ENCODE data around the gene FAM83E. TPM values are rescaled to one million over a fixed set of nuclear protein-coding genes. Genes with fewer than 3 reads are reported as not detected.

FAM83E gene
- total RNA-seq, 1 donor from 2014 or later, result 3.2 TPM

- Histone ChIP-seq H3K36me3 (peaks cover 0 to 31% of the 10 kb centered on the region in 2 donors), H3K27ac (peak overlapping the region; percentile 33), H3K9me3 (no peaks in the 10 kb centered on the region), H3K4me3 (no peak overlapping the region), H3K4me1 (peaks cover 46% of the 10 kb centered on the region), H3K27me3 (no peaks in the 10 kb centered on the region)
- no peak for DNase-seq (ENCODE audit: extremely low spot score in 2 of 2)
- TF ChIP-seq POLR2A (IDR thresholded peaks at IDR 0.05) (no peak), POLR2AphosphoS5 (IDR thresholded peaks at IDR 0.05; ENCODE audit: insufficient read depth in 1 of 2, low read depth in 1 of 2) (no peak), CTCF (IDR thresholded peaks at IDR 0.05) (no peak)
- intact Hi-C loops (cut with DNase I), result no loop called here
Observed at GRCh38 chr19:48616041-48616436, 1.2 kb upstream of the FAM83E start.

GRCh38 chr19:48615231-48616040 is 560 bp upstream of the FAM83E start:
- intact Hi-C loops (cut with DNase I), result no loop called here
- Histone ChIP-seq H3K9me3 (no peaks in the 10 kb centered on the region), H3K4me1 (peaks cover 45% of the 10 kb centered on the region), H3K36me3 (peaks cover 0 to 31% of the 10 kb centered on the region in 2 donors), H3K4me3 (no peak overlapping the region), H3K27me3 (no peaks in the 10 kb centered on the region), H3K27ac (peak overlapping the region; percentile 62)
- no peak for TF ChIP-seq CTCF (IDR thresholded peaks at IDR 0.05)
- TF ChIP-seq POLR2AphosphoS5 (IDR thresholded peaks at IDR 0.05; ENCODE audit: insufficient read depth in 1 of 2, low read depth in 1 of 2), result no peak
- no peak for TF ChIP-seq POLR2A (IDR thresholded peaks at IDR 0.05)
- no peak for DNase-seq (ENCODE audit: extremely low spot score in 2 of 2)

GRCh38 chr19:48613852-48614435 is 932 bp downstream of the FAM83E start:
- DNase-seq (ENCODE audit: extremely low spot score in 2 of 2), result no peak
- peaks cover 36% of the 10 kb centered on the region for H3K4me1 ChIP-seq
- peak overlapping the region; percentile 44 for H3K27ac ChIP-seq
- no peaks in the 10 kb centered on the region for H3K9me3 ChIP-seq
- H3K4me3 ChIP-seq, result no peak overlapping the region
- intact Hi-C loops (cut with DNase I), result no loop called here
- peaks cover 0 to 31% of the 10 kb centered on the region in 2 donors for H3K36me3 ChIP-seq
- no peak for TF ChIP-seq POLR2AphosphoS5 (IDR thresholded peaks at IDR 0.05; ENCODE audit: insufficient read depth in 1 of 2, low read depth in 1 of 2)
- no peak for TF ChIP-seq CTCF (IDR thresholded peaks at IDR 0.05)
- no peak for TF ChIP-seq POLR2A (IDR thresholded peaks at IDR 0.05)
- H3K27me3 ChIP-seq, result no peaks in the 10 kb centered on the region

- intact Hi-C loops (cut with DNase I), result no loop called here
Observed at GRCh38 chr19:48613024-48613851, 1.6 kb downstream of the FAM83E start.

More at GRCh38 chr19:48613024-48613851, 1.6 kb downstream of the FAM83E start:
- Histone ChIP-seq H3K36me3 (peaks cover 0 to 31% of the 10 kb centered on the region in 2 donors), H3K27ac (no peak overlapping the region), H3K27me3 (no peaks in the 10 kb centered on the region), H3K4me1 (peaks cover 32% of the 10 kb centered on the region), H3K9me3 (no peaks in the 10 kb centered on the region), H3K4me3 (no peak overlapping the region)
- DNase-seq (ENCODE audit: extremely low spot score in 2 of 2), result no peak
- TF ChIP-seq CTCF (IDR thresholded peaks at IDR 0.05) (no peak), POLR2A (IDR thresholded peaks at IDR 0.05) (no peak), POLR2AphosphoS5 (IDR thresholded peaks at IDR 0.05; ENCODE audit: insufficient read depth in 1 of 2, low read depth in 1 of 2) (no peak)
